Activated CD4-positive, alpha-beta T cell treated with anti-CD3 and anti-CD28 coated beads, Interleukin-2, amount 50 U/mL, for 48 hours (primary cell): Measurements from ENCODE around the gene SLC46A1.
"Not testable (repeated sequence)": the region's sequence is repeated elsewhere in the genome, so short reads cannot be mapped to it uniquely, and the experiment has no call there.

Source experiments
- DNase-seq, 2 experiments: peaks; one replicate each; pipeline ENCODE4 v3.0.0-alpha.2; 2020

SLC46A1 gene

DNA sequence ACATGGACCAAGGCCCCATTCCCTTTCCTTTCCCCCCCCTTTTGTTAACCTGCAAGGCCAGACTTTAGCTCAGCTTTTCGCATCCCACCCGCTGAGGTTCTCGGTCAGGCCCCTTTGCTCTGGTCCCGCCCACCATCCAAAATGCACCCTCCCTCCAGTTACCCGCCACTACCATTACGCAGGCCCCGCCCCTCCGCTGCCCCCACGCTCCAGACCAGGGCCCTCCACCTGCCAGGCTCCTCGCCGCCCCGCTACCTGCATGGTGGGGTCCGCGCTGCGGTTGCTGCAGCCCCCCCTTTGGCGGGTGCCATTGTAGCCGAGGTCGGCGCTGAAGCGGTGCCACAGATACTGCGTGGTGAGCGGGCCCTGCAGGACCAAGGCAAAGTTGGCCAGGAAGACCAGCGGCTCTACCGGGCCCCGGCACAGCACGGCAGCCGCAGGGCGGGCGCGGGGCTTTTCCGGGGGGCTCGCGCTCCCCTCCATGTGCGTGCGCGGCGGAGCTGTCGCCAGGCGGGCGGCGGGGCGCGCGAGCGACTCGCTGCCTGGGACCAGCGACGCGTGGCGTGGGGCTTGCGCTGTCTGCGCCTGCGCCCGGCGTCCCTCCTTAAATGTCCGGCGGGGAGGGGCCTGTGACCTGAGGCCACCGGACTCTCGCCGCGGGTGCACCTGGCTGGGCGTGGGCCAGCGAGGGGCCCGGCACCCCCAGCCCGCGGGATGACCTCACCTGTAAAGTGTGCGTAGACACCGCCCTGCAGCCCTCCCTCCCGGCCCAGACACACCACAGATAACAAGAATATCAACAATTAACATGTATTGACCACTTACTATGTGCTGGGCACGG is at the start of gene SLC46A1:
Gene SLC46A1, minus strand, starts transcription at position 581 of the 841 bp plus-strand sequence. Its CDS starts 98 bp downstream, at position 483.
- peak; percentile 71 to 80 for DNase-seq

DNA sequence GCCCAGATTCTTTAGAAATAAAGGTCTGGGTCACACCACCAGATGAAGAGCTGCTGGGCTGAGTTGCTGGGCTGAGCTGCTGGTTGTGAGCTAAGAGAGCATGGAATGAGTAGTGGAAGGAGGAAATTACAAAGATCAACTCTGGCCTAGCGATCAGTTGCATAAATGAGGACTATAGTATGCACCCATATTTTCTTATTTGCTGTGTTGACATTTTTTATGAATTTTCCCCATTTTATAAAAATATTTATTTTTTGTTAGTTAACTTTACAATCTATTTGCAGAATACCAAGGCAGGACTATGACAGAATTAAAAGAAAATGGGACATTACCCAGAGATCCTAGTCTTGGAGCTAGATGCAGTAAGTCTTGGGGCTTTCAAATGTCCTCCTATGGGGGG is 43.8 kb upstream of the SLC46A1 start:
- no peak for DNase-seq

DNA sequence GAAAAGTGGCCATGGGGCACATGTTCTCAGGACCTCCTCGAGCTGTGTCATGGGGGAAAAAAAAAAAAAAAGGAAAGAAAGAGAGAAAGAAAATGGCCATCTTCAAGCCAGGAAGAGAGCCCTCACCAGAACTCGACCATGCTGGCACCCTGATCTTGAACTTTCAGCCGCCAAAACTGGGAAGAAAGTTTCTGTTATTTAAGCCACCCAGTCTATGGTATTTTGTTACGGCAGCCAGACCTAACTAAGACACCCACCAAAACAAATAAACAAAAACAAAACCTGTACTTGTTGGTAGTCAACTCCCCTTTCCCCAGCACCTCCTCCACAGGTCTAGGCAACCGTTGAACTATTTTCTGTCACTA is 41.4 kb upstream of the SLC46A1 start:
- DNase-seq = no peak

DNA sequence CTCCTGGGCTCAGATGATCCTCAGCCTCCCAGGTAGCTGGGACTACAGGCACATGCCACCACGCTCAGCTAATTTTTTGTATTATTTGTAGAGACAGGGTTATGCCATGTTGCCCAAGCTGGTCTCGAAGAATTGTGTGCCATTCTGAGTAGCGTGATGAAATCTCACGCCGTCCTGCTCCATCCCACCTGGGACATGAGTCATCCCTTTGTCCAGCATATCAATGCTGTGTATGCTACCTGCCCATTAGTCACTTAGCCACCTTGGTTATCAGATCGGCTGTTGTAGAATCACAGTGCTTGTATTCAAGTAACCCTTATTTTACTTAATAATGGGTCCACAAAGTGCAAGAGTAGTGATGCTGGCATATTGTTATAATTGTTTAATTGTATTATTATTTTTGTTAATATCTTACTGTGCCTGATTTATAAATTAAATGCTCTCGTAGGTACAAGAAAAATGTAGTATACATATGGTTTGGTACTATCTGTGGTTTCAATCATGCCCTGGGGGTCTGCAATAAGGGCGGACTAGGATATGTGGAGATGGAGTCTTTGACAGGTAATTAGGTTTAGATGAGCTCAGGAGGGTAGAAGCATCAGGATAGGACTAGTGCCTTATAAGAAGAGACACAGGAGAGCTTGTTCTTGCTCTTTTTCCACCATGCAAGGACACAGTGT is 40.8 kb upstream of the SLC46A1 start:
- no peak for DNase-seq

DNA sequence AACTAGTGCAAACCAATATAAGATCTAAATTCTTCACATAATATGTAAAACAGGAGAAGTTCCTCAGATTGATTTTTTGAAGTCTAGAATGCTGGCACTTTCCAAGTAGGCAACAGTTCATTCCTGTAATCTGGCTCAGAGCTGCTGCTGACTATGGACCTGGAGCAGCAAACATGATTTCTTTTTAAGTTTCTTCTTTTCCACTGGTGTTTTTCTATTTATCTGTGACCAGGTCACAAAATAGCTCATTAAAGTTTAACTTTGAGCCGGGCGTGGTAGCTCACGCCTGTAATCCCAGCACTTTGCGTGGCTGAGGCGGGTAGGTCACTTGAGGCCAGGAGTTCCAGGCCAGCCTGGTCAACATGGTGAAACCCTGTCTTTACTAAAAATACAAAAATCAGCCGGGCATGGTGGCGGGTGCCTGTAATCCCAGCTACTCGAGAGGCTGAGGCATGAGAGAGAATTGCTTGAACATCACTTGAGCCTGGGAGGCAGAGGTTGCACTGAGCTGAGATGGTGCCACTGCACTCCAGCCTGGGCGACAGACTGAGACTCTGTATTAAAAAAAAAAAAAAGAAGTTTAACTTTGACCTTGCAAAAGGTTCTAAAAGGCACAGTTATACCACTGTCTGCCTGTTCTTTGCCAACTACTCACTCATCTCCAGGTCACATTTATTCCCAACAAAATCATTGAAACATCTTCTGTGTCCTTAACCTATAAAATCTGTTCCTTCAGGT is 38.1 kb upstream of the SLC46A1 start:
- DNase-seq = no peak

DNA sequence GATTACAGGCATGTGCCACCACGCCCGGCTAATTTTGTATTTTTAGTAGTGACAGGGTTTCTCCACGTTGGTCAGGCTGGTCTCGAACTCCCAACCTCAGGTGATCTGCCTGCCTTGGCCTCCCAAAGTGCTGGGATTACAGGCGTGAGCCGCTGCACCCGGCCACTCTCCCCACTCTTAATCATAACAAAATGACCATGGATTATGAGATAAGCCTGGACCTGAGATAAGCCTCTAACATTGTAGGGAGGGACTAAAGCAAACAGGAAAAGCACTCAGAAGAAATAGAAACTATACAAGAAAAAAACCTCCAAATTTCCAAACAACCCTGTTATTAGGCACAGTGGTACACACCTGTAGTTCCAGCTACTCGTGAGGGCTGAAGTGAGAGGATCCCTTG is 28.3 kb upstream of the SLC46A1 start:
- not testable (repeated sequence) for DNase-seq

DNA sequence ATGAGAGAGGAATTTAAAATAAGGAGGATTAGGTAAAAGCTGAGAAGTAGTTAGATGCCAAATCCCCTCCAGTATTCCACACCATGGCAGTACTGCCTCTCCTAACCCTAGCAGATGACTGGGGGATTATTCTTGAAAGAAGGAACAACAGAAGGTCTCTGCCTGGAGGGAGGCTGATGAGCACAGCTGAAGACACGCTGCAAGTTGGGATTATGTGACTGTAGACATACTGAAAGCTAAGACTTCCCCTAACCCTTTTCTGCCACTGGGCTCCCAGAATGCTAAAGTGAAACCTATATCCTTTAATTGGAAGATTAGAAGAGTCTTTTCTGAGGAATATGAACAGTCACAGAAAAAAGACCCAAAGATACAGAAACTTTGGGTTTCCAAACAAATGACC is 27.7 kb upstream of the SLC46A1 start:
- no peak for DNase-seq

DNA sequence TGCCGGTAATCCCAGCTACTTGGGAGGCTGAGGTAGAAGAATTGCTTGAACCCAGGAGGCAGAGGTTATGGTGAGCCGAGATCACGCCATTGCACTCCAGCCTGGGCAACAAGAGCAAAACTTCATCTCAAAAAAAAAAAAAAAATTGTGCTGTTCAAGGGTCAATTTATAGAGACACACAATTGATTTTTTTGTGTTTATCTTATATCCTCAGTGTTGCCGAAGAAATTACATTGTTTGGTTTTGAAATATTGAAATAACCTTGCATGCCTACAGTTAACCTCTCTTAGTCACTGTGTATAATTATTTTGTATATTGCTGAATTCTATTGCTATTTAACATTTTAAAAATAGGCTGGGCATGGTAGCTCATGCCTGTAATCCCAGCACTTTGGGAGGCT is 22.0 kb upstream of the SLC46A1 start:
- DNase-seq = not testable (repeated sequence)

DNA sequence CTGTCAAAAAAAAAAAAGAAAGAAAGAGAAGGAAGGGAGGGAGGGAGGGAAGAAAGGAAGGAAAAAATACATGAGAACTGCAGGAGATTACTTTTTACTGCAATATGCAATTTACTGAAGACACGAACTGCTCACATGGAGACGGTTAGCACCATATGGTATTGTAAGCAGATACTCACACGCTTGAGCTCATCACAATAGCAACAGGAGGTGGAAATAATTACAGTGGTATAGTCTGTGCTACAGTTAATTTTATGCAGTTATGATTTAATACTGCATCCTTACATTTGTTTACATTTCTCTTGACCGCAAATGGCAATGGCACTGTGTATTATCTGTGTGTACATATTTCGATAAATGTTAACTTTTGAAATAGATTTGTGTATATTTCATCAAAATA is 21.4 kb upstream of the SLC46A1 start:
- no peak for DNase-seq

DNA sequence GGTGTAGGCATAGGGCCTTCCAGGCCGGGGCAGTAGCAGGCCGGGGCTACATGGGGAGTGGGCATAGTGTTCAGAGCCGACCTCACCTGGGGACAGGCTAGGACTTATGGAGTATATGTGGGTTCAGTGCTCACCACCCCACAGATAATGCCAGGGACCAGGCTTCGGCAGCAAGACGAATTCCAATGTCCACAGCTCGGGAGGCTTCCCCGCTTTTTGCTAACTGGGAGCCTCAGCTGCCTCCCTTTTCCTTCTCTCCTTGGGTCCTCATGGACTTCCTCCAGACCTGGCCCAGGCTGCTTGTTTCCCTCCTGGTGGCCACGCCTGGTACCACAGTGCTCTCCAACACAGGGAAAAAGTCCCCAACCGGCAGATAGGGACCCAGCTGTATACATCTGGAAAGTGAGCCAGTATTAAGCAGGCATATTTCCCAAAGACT is 20.1 kb upstream of the SLC46A1 start:
- DNase-seq = peak in 1 of 2 experiments; percentile 16

DNA sequence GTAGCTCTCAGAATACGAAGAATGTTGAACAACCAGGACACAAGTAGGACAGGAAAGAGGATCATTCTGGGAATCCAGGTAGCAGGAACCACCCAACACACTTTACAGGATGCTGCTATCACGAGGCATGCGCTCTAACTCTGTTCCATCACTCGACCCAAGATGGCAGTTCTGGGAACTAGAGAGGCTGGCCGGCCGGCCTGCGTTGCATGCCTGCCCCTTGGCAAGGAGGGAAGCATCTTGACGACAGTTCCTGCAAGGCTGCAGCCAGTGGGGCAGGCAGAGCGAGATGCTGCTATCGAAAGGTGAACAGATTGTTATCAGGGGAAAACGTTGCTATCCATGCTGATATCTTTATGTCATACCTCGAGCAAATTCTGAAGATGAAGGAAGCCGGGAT is 19.2 kb upstream of the SLC46A1 start:
- DNase-seq = no peak

DNA sequence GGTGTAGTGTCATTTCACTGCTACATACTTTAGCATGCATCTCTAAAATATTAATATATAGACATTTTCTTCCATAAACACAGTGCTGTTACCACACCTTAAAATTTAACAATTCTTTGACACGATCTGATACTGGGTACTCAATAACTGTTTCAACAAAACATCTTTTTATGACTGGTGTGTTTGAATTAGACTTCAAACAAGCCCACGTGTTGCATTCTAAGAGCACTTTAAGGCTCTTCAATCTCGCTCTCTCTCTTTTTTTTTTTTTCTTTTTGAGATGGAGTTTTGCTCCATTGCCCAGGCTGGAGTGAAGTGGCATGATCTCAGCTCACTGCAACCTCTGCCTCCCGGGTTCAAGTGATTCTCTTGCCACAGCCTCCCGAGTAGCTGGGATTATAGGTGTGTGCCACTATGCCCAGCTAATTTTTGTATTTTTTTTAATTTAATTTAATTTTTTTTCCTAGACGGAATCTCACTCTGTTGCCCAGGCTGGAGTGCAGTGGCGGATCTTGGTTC is 15.8 kb upstream of the SLC46A1 start:
- DNase-seq = no peak

DNA sequence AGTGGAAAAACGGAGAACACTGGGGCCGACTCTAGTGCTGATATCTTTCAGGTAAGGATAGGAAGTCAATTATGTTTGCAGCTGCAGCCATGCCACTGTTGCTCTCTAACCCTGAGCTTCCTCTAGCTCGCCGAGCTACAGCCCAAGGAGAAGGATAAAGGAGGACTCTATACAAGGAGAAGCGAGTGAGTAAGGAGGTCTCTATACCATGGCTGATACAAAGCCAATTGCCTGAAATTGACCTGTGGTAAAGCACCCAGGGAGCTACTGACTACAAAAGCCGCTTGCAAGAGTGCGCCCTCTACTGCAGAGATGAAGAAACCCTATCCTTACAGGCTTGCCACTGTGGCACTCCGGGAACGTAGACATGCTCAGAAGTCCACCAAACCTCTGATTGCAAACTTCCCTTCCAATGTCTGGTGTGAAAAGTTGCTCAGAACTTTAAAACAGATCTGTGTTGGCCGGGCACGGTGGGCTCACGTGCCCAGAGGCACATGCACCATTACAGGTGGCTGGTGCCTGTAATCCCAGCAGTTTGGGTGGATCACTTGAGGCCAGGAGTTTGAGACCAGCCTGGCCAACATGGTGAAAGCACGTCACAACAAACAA is 10.8 kb upstream of the SLC46A1 start:
- peak; percentile 53 to 67 for DNase-seq

DNA sequence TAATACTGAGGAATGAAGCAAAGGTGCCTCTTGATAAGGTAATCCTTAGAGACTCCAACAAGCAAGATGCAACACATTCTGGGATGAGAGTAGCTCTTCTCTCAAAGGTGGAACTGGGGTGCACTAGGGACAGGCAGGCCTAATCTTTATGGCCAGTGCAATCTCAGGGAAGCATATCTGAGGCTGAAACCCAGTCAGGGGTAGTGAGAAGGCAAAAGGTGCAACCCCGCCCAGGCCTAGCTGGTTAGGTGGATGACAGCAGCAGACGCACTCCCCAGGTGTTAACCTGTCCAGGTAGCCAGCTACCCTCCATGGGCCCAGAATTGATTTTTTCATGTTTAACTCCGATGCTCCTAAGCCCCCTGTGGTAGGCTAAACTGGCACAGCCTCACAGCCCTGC is 9.9 kb upstream of the SLC46A1 start:
- DNase-seq = no peak

DNA sequence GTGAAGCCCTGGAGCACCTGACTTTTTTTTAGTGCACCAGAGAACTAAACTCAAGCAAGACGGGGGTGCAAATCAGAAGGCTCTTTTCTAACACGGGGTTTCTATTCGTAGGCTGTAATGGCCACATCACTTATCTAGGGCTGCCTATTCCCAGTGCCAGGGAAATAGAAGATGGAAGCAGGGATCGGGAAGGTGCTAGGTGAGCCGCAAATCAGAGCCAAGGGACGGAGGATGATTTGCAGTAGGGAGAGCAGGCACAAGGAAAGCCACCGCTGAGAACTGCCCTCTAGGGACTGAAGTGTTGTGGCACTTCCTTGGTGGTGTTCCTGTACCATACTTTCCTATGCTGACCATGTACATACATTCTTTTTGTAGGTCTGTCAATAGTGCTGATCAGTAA is 7.8 kb upstream of the SLC46A1 start:
- DNase-seq = no peak

DNA sequence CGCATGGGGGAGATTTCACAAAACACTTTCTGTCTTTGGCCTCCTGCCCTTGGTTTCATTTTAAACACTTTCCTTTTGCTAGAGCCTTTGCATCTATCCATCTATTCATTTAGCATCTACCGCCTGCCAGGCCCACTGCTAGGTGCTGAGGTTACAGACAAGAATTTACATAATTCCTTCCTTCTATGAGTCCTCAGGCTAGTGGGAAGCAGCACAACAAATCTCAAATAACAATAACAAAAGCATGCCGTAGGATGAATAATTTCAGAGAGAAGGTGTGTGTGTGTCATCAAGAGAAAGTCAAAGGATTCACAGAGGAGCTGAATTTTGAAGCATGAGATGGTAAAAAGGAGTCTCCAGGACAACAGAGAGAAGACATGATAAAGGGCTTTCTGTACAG is 6.1 kb upstream of the SLC46A1 start:
- DNase-seq = no peak

DNA sequence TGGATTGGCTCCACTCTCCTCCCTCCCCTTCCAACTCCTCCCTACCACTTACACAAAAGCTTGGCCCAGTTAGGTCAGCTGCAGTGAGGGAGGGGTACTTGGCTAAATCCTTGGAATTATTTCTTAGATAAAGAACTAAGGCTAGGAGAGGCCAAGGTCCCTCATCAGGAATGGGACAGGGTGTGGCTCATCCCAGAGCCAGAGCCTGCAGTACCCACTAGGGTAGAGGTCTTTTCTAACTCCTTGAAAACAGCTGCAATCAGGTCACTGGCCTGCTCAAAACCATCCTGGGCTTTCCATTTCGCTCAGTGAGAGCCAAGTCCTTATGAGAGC is 1.9 kb upstream of the SLC46A1 start:
- no peak for DNase-seq

DNA sequence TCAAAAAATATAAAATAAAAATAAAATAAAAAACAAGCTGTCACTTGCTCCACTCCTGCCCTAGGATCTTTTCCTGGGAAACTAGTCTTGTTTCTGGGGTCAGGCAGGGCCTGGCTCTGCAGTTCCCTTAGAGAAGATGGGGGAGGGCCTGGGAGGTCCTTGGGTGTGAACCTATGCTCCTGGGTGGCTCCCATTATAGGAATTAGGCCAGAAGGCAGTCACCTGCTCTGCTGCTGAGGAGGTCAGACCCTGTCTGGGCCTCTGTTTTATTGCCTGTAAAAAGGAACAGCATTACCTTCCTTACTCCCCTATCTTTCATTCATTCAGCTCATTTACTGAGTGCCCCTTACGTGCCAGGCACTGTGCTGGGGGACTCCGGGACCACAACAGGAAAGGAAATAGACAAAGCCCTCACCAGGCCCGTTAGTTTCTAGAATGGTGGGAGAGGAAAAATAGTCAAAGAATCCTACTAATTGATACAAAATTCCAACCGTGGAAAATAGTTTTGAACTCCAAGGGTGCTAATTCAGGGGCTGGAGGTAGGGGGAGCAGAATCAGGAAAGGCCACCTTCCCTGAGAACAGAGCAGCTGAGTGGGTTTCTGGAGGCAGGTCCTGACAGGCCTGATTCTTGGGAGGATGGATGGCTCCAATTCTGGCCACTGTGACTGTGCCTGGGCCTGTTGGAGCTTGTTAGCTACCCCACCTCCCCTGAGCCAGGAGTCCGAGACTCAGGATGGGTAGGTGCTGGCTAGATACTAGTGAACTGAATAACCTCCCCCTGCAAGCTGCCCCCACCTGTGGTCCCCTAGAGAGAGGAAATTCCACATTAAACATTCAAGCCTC is 1.3 kb upstream of the SLC46A1 start:
- no peak for DNase-seq

DNA sequence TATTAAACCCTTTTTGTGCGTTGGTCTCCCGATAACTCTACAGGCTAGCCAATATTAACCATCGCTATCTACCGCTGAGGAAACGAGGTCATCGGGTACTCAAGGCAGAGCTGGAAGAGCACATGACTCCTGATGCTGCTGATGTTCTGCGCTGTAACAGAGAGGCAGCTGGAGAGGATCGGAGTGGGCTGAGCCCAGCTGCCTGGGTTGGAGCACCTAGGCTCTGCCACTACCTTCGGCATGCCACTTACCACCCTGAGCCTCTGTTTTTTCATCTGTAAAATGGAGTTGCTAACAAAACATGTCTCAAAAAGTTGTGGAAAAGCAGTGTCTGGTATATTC is 432 bp upstream of the SLC46A1 start:
- DNase-seq = no peak

DNA sequence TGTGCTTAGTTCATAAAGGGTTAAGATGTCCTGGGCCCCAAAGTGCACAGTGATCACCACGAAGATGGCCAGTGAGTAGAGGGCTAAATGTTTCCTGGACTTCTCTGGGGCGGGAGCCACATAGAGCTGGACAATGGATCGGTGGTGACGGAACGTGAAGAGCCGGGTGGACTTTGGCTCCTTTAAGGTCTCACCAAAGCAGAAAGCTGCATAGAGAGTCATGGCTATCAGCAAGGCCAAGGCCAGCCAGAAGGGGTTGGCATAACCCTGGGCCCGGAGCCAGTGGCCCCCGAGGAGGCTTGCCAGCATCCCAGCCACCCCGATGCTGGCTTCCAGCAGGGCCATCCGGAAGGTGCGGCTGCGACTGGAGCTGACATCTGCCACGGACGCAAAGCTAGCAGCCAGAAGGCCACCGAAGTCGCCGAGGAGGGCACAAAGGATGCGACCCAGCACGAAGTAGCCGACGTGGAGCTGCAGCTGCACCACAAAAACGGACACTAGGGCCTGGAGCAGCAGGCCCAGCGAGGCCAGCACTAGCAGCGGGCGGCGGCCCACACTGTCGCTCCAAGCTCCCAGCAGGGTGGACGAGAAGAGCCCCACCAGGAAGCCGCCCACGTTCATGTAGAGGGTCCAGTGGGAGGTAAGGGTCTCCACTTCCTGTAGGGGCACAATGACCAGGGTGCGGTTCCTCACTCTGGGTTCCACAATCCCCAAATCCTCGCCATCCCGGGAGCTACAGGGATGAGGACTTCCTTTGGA is 1.0 kb downstream of the SLC46A1 start:
- DNase-seq = no peak

DNA sequence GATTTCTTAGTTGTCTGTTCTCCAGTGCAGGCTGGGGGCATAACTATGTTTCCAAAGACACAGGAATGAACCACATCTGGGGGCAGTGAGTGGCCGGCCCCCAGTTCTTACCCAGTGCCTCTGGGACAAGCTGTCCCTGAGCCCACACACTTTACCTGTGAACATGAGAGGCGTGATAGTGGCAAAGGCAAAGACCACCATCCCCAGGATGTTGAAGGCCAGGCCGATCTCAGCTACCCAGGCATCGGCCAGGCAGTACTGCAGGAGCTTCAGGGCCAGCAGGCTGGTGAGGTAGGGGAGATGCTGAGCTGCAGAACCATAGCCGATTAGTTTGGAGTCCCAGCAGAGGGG is 1.6 kb downstream of the SLC46A1 start:
- DNase-seq = no peak

DNA sequence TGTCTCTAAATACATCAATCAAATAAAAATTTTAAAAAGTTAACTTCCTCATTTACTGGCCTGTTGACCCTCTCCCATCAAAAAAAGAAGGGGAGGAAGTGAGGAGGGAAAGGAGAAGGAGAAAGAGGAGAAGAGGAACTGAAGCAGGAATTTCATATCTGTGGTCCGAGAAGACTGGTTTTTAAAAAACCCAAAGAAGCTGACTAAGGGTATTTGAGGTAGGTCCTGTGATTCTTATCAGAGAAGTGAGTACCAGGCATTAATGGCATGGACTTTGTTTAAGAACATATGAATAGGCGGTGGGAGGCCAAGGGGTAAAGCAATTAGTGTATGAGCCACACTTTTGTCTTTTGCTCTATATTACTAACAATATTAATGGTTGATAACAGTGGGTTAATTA is 2.0 kb downstream of the SLC46A1 start:
- no peak for DNase-seq
